Endothelial cell of umbilical vein (primary cell): ENCODE results near the gene PDE1A. TPM values are rescaled to one million over a fixed set of nuclear protein-coding genes. Genes with fewer than 3 reads are reported as not detected.

ENCODE experiments used
- BruUV-seq: library from RNA; stranded (reverse); fragments of 400-500 nt; replicated peaks from 2 replicates; lab custom pipeline; 2021; lab: Mats Ljungman, UMichigan
- CTCF ChIA-PET: fragments of 300-600, 350-600 bp; sonication (Branson Sonifier 250); formaldehyde crosslinking; loops from one replicate; lab custom pipeline; 2021; ENCODE audit warnings: antibody characterized with exemption, inconsistent platforms; lab: Charles Lee
- POLR2A ChIA-PET: fragments of 300-600, 350-600 bp; sonication (Branson Sonifier 250); formaldehyde crosslinking; loops from one replicate; lab custom pipeline; 2021; ENCODE audit warnings: antibody characterized with exemption, inconsistent platforms; lab: Charles Lee
- DNase-seq: peaks from one replicate; pipeline ENCODE4 v3.0.0-alpha.2; 2011; ENCODE audit warnings: low read depth, low spot score
- FAIRE-seq: peaks from 2 replicates; lab custom pipeline; 2011; peaks lifted over from hg19 to GRCh38; lab: Jason Lieb, UNC
- H2AFZ ChIP-seq: 2 replicates; pipeline ENCODE4 v1.6.0; 2012; ENCODE audit warnings: low read depth, low read length, control low read depth, inconsistent platforms
- H3K27ac ChIP-seq: 2 replicates; pipeline ENCODE4 v1.5.1; 2011; ENCODE audit warnings: low read depth, mild to moderate bottlenecking, control low read depth, low read length, moderate library complexity; ENCODE audit not compliant: insufficient read depth
- H3K27me3 ChIP-seq, 2 experiments: 2 replicates each; pipeline versions ENCODE4 v1.6.0 to v1.6.1; 2011; ENCODE audit warnings: low read length in 2 of 2, mixed read lengths in 1 of 2; ENCODE audit not compliant: control insufficient read depth in 2 of 2, insufficient read depth in 2 of 2
- H3K36me3 ChIP-seq, 2 experiments: 2 replicates in 1 of 2; 3 replicates in 1 of 2; pipeline ENCODE4 v1.5.1; 2011; ENCODE audit warnings: low read length in 2 of 2, mild to moderate bottlenecking in 1 of 2, moderate library complexity in 1 of 2; ENCODE audit not compliant: control insufficient read depth in 2 of 2, insufficient read depth in 2 of 2; ENCODE audit errors: extremely low read depth in 1 of 2
- H3K4me1 ChIP-seq: 3 replicates; pipeline ENCODE4 v1.5.1; 2011; ENCODE audit warnings: mild to moderate bottlenecking, low read length; ENCODE audit not compliant: control insufficient read depth, insufficient read depth; ENCODE audit errors: extremely low read depth
- H3K4me2 ChIP-seq: 2 replicates; pipeline ENCODE4 v1.6.1; 2011; ENCODE audit warnings: low read length, control low read depth, mixed read lengths; ENCODE audit not compliant: insufficient read depth
- H3K4me3 ChIP-seq, 3 experiments: fragments of 200-600 bp in 1 of 3; sonication (generic), shearing (Covaris generic) in 1 of 3; replicated peaks in 1 of 3; 2 replicates each; pipeline ENCODE4 v1.5.1; 2011 to 2016; ENCODE audit warnings: control low read depth in 3 of 3, low read length in 3 of 3, mild to moderate bottlenecking in 2 of 3, inconsistent platforms in 1 of 3, low read depth in 1 of 3, moderate library complexity in 1 of 3; ENCODE audit not compliant: insufficient read depth in 1 of 3
- H3K79me2 ChIP-seq: 2 replicates; pipeline ENCODE4 v1.6.0; 2012; ENCODE audit warnings: low read length, inconsistent platforms; ENCODE audit not compliant: control insufficient read depth, insufficient read depth
- H3K9ac ChIP-seq: replicated peaks from 2 replicates; pipeline ENCODE3; 2011; ENCODE audit warnings: low read length, control low read depth; ENCODE audit not compliant: insufficient read depth; ENCODE audit errors: extremely low read depth
- H3K9me1 ChIP-seq: replicated peaks from 3 replicates; pipeline ENCODE4 v1.6.0; 2011; ENCODE audit warnings: mild to moderate bottlenecking, low read length; ENCODE audit not compliant: control insufficient read depth, insufficient read depth; ENCODE audit errors: extremely low read depth
- H3K9me3 ChIP-seq: replicated peaks from 2 replicates; pipeline ENCODE4 v1.5.1; 2012; ENCODE audit warnings: low read length, inconsistent platforms; ENCODE audit not compliant: control insufficient read depth, insufficient read depth
- H4K20me1 ChIP-seq: replicated peaks from 2 replicates; pipeline ENCODE3; 2011; ENCODE audit warnings: mild to moderate bottlenecking, low read length; ENCODE audit not compliant: control insufficient read depth, insufficient read depth; ENCODE audit errors: extremely low read depth
- CTCF ChIP-seq, 2 donors: IDR thresholded peaks; 1 replicate in 1 of 2; 2 replicates in 1 of 2; pipeline ENCODE4 v1.5.1; 2011; ENCODE audit warnings: low read length in 2 of 2, mild to moderate bottlenecking in 2 of 2, moderate library complexity in 2 of 2, control low read depth in 1 of 2, inconsistent platforms in 1 of 2, low read depth in 1 of 2; ENCODE audit not compliant: insufficient read depth in 1 of 2; ENCODE audit errors: extremely low read depth in 1 of 2
- EZH2 ChIP-seq: IDR thresholded peaks from 2 replicates; pipeline ENCODE4 v1.6.1; 2012; ENCODE audit warnings: borderline replicate concordance, low read depth, mild to moderate bottlenecking, moderate library complexity, low read length, inconsistent platforms; ENCODE audit not compliant: severe bottlenecking
- FOS ChIP-seq: IDR thresholded peaks from 2 replicates; pipeline ENCODE4 v1.6.1; 2011; ENCODE audit warnings: mild to moderate bottlenecking, low read length, moderate library complexity, borderline replicate concordance; ENCODE audit not compliant: insufficient read depth
- GATA2 ChIP-seq: IDR thresholded peaks from 2 replicates; pipeline ENCODE4 v1.7.0; 2011; ENCODE audit warnings: low read depth, mild to moderate bottlenecking, moderate library complexity, mixed read lengths, low read length; ENCODE audit not compliant: insufficient read length, insufficient read depth
- JUN ChIP-seq: IDR thresholded peaks from 2 replicates; pipeline ENCODE4 v1.6.1; 2011; ENCODE audit warnings: borderline replicate concordance, low read depth; ENCODE audit not compliant: insufficient read length, insufficient read depth
- MAX ChIP-seq: IDR thresholded peaks from 2 replicates; pipeline ENCODE4 v1.6.1; 2011; ENCODE audit not compliant: insufficient read depth, insufficient read length
- MYC ChIP-seq: IDR thresholded peaks from one replicate; pipeline ENCODE4 v1.6.1; 2011; ENCODE audit warnings: mild to moderate bottlenecking, low read depth, low read length
- POLR2A ChIP-seq: IDR thresholded peaks from 2 replicates; pipeline ENCODE4 v1.6.1; 2012; ENCODE audit warnings: low read depth, mild to moderate bottlenecking, control low read depth, low read length
- POLR2AphosphoS5 ChIP-seq: IDR thresholded peaks from 2 replicates; pipeline ENCODE4 v1.6.1; 2012; ENCODE audit warnings: low read depth, mild to moderate bottlenecking, control low read depth, low read length, moderate library complexity; ENCODE audit not compliant: insufficient read depth
- dilution Hi-C: fragments of 300-500 bp; cut with MboI; formaldehyde crosslinking; loops from one replicate; pipeline ENCODE4 v1.15.0; 2019; ENCODE audit warnings: low sequenced_read_pairs; ENCODE audit not compliant: extremely low pct_ligation_motif_present
- intact Hi-C: fragments of 100-400 bp; cut with micrococcal nuclease; formaldehyde crosslinking; loops from one replicate; pipeline ENCODE4 v1.10.0; 2022
- polyA plus RNA-seq, 4 experiments: library from polyadenylated mRNA; depleted of rRNA in 3 of 4; stranded (reverse) in 3 of 4; unstranded in 1 of 4; fragments of >200 nt; gene quantifications; 2 replicates each; pipeline versions ENCODE4 v1.2.1 to v1.2.3, GENCODE V29; 2011 to 2012; ENCODE audit warnings: missing spikeins in 1 of 4
- total RNA-seq: library from RNA; stranded (reverse); gene quantifications from 2 replicates; pipeline ENCODE4 v1.2.3, GENCODE V29; 2021

PDE1A gene
- total and polyA plus RNA-seq, 2 donors (not counting 3 experiments of a cell fraction or from before 2014, with no cell fraction given) = 0.43 to 0.49 TPM

GRCh38 chr2:182167882-182168281, 259.0 kb downstream of the PDE1A start:
- Histone ChIP-seq H3K9ac (no peak overlapping the region), H4K20me1 (no peaks in the 10 kb centered on the region), H3K36me3 (no peaks in the 10 kb centered on the region), H3K4me2 (no peak overlapping the region), H3K79me2 (no peaks in the 10 kb centered on the region), H3K9me3 (no peaks in the 10 kb centered on the region), H3K4me1 (no peaks in the 10 kb centered on the region), H3K4me3 (no peak overlapping the region), H2AFZ (no peak overlapping the region), H3K27me3 (no peaks in the 10 kb centered on the region), H3K9me1 (no peaks in the 10 kb centered on the region), H3K27ac (no peak overlapping the region)
- dilution Hi-C loops (no loop called here), intact Hi-C loops (no loop called here)
- no peak for DNase-seq
- CTCF ChIA-PET = interaction anchor here (1.3 to 1.7 kb wide), 3 partner anchors 16 to 481 kb away, joined by 3 to 7 read pairs (median 5); no protein-coding TSS in a partner anchor
- TF ChIP-seq JUN (no peak), CTCF (IDR thresholded peaks at IDR 0.05; ENCODE audit: extremely low read depth in 1 of 2, insufficient read depth in 1 of 2, low read depth in 1 of 2, low read length in 2 of 2) (no peak), POLR2AphosphoS5 (no peak), MAX (no peak), EZH2 (no peak), POLR2A (no peak), FOS (no peak), GATA2 (no peak), MYC (no peak)
- POLR2A ChIA-PET = interaction anchor here (0.6 kb wide), 1 partner anchor 50 kb away, joined by 3 read pairs; no protein-coding TSS in a partner anchor
- no peak for FAIRE-seq
- BruUV-seq = no TSS peak
